KMS-11 (cell line): Measurements from ENCODE around the gene ZNF121.

Experiments used
- H2AFZ ChIP-seq: fragments of 200-600 bp; sonication (generic); 2 replicates; pipeline ENCODE4 v1.6.1; 2016; ENCODE audit warnings: antibody characterized with exemption, mixed run types, low read depth
- H3K27ac ChIP-seq: fragments of 200-600 bp; sonication (generic); 2 replicates; pipeline ENCODE4 v1.6.1; 2016; ENCODE audit warnings: mild to moderate bottlenecking, mixed run types
- H3K27me3 ChIP-seq: fragments of 200-600 bp; sonication (generic); 2 replicates; pipeline ENCODE4 v1.6.1; 2017; ENCODE audit warnings: mild to moderate bottlenecking, low read depth, mixed run types, moderate library complexity; ENCODE audit not compliant: insufficient read depth
- H3K36me3 ChIP-seq: fragments of 200-600 bp; sonication (generic); 2 replicates; pipeline ENCODE4 v1.6.1; 2017; ENCODE audit warnings: mild to moderate bottlenecking, mixed run types; ENCODE audit not compliant: insufficient read depth
- H3K4me1 ChIP-seq: fragments of 200-600 bp; sonication (generic); 2 replicates; pipeline ENCODE4 v1.6.1; 2016; ENCODE audit warnings: mild to moderate bottlenecking, low read depth, mixed run types; ENCODE audit not compliant: poor library complexity, severe bottlenecking
- H3K4me2 ChIP-seq: fragments of 200-600 bp; sonication (generic); 2 replicates; pipeline ENCODE4 v1.7.0; 2016; ENCODE audit warnings: mild to moderate bottlenecking, mixed run types
- H3K4me3 ChIP-seq: fragments of 200-600 bp; sonication (generic); IDR thresholded peaks from 2 replicates; pipeline ENCODE4 v1.6.1; 2017; ENCODE audit warnings: low read depth, low read length, mixed read lengths; ENCODE audit not compliant: insufficient read depth
- H3K79me2 ChIP-seq: fragments of 200-600 bp; sonication (generic); 2 replicates; pipeline ENCODE4 v1.6.1; 2016; ENCODE audit warnings: low read depth, mixed run types; ENCODE audit not compliant: insufficient read depth
- H3K9ac ChIP-seq: fragments of 200-600 bp; sonication (generic); 2 replicates; pipeline ENCODE4 v1.6.1; 2016; ENCODE audit warnings: mild to moderate bottlenecking, mixed run types
- H4K20me1 ChIP-seq: fragments of 200-600 bp; sonication (generic); 2 replicates; pipeline ENCODE4 v1.6.1; 2016; ENCODE audit warnings: mild to moderate bottlenecking, mixed run types; ENCODE audit not compliant: insufficient read depth
- TF ChIP-seq, protein P1 (sequence below): fragments of 200-600 bp; sonication (generic); conservative IDR thresholded peaks from 2 replicates; pipeline ENCODE4 v1.6.1; 2017; ENCODE audit warnings: low read depth, mild to moderate bottlenecking, antibody characterized with exemption, low read length, moderate library complexity, mixed read lengths

Gene ZNF121

DNA sequence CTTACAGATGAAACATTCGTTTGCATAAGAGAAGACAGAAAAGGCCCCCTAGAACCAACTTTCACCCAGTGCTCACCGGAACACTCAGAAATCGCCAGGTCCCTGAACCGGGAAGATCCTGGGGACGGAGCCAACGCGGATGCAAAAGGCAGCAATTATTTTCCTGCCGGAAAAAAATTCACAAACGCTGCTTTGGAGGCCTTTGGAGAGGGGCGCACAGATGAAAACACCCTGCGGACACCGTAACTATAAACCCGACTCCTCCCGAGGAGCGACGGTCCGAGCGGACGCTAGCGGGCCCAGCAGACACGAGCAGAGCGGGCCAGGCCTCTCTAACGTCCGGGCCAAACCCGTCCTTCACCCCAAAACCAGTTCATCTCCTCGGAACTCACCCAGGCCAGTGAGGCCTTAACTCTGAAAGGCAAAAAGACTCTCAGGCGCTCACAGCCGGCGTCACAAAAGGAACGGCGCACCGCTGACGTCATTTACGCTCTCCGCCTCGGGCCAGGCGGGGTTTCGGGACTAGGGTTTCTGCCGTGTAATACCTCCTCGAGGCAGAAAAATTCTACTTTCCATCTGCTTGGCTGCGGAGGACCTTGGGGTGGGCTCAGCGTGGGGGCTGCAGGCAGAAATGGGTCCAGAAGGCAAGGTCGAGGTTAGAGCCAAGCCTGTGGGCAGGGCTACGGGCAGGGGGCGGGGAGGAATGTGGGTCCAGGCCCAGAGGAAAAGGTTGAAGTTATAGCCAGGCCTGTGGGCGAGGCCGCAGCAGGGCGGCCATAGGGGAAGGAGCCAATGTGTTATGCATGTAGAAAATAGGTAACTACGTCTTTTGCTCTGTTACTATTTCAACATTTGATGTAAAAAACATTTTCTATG is 45.9 kb downstream of the ZNF121 start, which contains the start of gene ZNF426:
TSS of gene ZNF426 (minus strand) at position 463 of the 876 bp plus-strand sequence. CDS start 2,413 bp downstream, outside the sequence.
- no peaks in the 10 kb centered on the region for H3K79me2 ChIP-seq
- H3K4me2 ChIP-seq = no peak within 1 kb of the TSS
- no peak within 1 kb of the TSS for H3K27ac ChIP-seq
- no peaks in the 10 kb centered on the region for H3K36me3 ChIP-seq
- TF ChIP-seq, protein P1, sequence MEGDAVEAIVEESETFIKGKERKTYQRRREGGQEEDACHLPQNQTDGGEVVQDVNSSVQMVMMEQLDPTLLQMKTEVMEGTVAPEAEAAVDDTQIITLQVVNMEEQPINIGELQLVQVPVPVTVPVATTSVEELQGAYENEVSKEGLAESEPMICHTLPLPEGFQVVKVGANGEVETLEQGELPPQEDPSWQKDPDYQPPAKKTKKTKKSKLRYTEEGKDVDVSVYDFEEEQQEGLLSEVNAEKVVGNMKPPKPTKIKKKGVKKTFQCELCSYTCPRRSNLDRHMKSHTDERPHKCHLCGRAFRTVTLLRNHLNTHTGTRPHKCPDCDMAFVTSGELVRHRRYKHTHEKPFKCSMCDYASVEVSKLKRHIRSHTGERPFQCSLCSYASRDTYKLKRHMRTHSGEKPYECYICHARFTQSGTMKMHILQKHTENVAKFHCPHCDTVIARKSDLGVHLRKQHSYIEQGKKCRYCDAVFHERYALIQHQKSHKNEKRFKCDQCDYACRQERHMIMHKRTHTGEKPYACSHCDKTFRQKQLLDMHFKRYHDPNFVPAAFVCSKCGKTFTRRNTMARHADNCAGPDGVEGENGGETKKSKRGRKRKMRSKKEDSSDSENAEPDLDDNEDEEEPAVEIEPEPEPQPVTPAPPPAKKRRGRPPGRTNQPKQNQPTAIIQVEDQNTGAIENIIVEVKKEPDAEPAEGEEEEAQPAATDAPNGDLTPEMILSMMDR = no peak
- H3K4me1 ChIP-seq = no peaks in the 10 kb centered on the region
- no peak within 1 kb of the TSS for H3K9ac ChIP-seq
- no peak within 1 kb of the TSS for H3K4me3 ChIP-seq
- no peaks in the 10 kb centered on the region; the same call in 1 of the 2 replicates for H3K27me3 ChIP-seq
- no peak within 1 kb of the TSS for H2AFZ ChIP-seq
- no peaks in the 10 kb centered on the region for H4K20me1 ChIP-seq

DNA sequence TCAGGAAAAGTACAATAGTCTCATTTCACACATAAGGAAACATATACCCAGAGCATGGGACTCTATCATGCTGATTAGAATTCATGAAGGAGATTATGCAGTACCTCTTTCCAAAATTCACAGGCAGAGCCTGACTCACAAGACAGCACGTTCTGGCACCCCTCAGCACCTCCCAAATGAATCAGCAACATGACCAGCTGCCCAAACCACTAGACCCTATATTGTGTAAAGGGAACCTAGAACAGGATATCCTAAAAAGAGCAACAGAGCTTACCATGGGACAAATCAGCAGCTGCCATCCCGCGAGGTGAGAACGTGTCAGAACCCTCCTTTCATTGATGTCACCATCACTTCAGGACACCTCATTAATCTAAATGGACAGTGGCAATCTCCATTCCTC is 48.4 kb downstream of the ZNF121 start:
- H3K36me3 ChIP-seq = no peaks in the 10 kb centered on the region
- no peak overlapping the region for H3K9ac ChIP-seq
- H3K79me2 ChIP-seq = no peaks in the 10 kb centered on the region
- H2AFZ ChIP-seq = no peak overlapping the region
- no peak overlapping the region for H3K4me3 ChIP-seq
- TF ChIP-seq, protein P1 = no peak
- no peak overlapping the region for H3K27ac ChIP-seq
- no peak overlapping the region for H3K4me2 ChIP-seq
- H3K4me1 ChIP-seq = no peaks in the 10 kb centered on the region
- no peaks in the 10 kb centered on the region; the same call in 1 of the 2 replicates for H3K27me3 ChIP-seq
- H4K20me1 ChIP-seq = no peaks in the 10 kb centered on the region

DNA sequence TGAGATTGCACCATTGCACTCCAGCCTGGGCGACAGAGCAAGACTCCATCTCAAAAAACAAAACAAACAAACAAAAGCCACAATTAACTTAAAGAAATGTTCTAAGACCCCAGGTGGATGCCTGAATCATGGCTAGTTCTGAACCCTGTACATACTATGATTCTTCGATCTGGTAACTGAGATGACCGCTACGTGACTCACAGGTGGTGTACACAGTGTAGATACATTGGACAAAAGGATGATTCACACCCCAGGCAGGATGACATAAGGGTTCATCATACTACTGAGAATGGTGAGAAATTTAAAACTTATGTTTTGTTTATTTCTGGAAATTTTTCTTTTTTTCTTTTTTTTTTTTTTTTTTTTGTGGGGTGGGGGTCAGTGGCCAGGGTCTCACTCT is 52.4 kb downstream of the ZNF121 start:
- no peak overlapping the region for H3K4me3 ChIP-seq
- no peaks in the 10 kb centered on the region for H3K79me2 ChIP-seq
- no peak overlapping the region for H3K4me2 ChIP-seq
- TF ChIP-seq, protein P1 = no peak
- H3K9ac ChIP-seq = no peak overlapping the region
- H3K27me3 ChIP-seq = no peaks in the 10 kb centered on the region
- no peaks in the 10 kb centered on the region for H4K20me1 ChIP-seq
- no peaks in the 10 kb centered on the region for H3K4me1 ChIP-seq
- no peak overlapping the region for H2AFZ ChIP-seq
- no peaks in the 10 kb centered on the region for H3K36me3 ChIP-seq
- H3K27ac ChIP-seq = no peak overlapping the region

DNA sequence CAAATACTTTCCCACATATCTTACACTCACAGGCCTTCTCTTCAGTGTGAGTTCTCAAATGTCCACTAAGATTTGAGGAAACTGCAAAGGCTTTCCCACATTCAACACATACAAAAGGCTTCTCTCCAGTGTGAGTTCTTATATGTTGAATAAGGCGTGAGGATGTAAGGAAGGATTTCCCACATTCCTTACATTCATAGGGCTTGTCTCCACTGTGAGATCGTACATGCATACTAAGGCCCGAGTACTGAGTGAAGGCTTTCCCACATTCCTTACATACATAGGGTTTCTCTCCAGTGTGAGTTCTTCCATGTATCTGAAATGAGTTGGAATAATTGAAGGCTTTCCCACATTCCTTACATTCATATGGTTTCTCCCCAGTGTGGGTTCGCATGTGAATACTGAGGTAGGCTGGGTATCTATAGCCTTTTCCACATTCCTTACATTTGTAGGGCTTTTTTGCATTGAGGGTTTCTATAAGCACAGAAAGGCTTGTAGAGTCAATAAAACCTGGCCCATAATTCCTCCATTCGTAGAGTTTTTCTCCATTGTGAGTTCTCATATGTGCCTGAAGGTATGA is 55.5 kb downstream of the ZNF121 start:
- no peak overlapping the region for H3K4me3 ChIP-seq
- H3K79me2 ChIP-seq = no peaks in the 10 kb centered on the region
- TF ChIP-seq, protein P1 = no peak
- H4K20me1 ChIP-seq = no peaks in the 10 kb centered on the region
- no peak overlapping the region for H2AFZ ChIP-seq
- no peak overlapping the region for H3K4me2 ChIP-seq
- no peak overlapping the region for H3K9ac ChIP-seq
- H3K27me3 ChIP-seq = no peaks in the 10 kb centered on the region
- H3K4me1 ChIP-seq = no peaks in the 10 kb centered on the region
- no peak overlapping the region for H3K27ac ChIP-seq
- no peaks in the 10 kb centered on the region for H3K36me3 ChIP-seq
